Smooth muscle cell of the brain vasculature (primary cell): ENCODE data around the gene ANKMY1.
"Not testable (repeated sequence)": the region's sequence is repeated elsewhere in the genome, so short reads cannot be mapped to it uniquely, and the experiment has no call there.

ENCODE experiments used
- DNase-seq: peaks from one replicate; pipeline ENCODE4 v3.0.0-alpha.2; 2012; ENCODE audit warnings: low read depth, low spot score

Gene ANKMY1

GRCh38 chr2:240555541-240556250 lies 2.1 kb downstream of the ANKMY1 start:
- no peak for DNase-seq

- DNase-seq, result no peak
Measured at GRCh38 chr2:240554767-240555493, 2.9 kb downstream of the ANKMY1 start.

- DNase-seq, result no peak
Measured at GRCh38 chr2:240553956-240554480, 3.8 kb downstream of the ANKMY1 start.

DNA sequence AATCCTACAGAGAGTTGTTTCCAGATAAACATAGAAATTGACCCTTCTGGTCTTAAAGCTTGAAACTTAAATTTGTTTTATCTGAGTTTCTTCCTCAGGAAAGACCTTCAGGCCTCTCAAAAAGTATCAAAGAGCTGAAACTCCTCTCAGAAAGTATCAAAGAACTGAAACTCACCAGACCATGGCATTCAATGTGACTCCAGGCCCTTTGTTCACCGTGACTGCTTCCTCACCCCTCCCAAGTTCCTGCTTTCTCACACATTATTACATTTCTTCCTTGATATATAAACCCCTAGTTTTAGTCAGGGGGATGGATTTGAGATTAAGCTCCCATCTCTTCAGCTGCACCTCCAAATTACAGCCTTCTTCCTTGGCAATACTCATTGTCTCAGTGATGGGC lies 6.0 kb downstream of the ANKMY1 start:
- no peak for DNase-seq

GRCh38 chr2:240551288-240551687 lies 6.5 kb downstream of the ANKMY1 start:
- DNase-seq, result no peak

DNA sequence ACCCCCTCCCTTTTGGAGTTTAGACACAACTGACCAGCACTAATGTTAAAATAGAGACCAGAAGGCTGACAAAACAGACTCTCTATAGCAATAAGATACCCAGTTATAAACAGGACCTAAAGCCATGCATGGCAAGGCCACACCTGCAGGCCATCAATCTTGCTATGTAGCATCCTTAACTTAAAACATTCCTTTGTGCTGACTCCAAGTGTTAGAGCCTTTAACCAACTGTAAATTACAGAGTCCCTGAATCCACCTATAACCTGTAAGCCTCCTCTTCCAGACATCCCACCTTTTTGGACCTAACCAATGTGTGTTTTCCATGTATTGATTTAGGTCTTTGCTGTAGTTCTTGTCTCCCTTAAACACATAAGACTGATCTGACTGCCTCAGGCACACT lies 17.9 kb downstream of the ANKMY1 start:
- DNase-seq, result no peak

GRCh38 chr2:240539101-240539500 lies 18.7 kb downstream of the ANKMY1 start:
- not testable (repeated sequence) for DNase-seq

- no peak for DNase-seq
Measured at GRCh38 chr2:240538031-240538780, 19.6 kb downstream of the ANKMY1 start.

- no peak for DNase-seq
Measured at GRCh38 chr2:240532031-240532775, 25.6 kb downstream of the ANKMY1 start.

DNA sequence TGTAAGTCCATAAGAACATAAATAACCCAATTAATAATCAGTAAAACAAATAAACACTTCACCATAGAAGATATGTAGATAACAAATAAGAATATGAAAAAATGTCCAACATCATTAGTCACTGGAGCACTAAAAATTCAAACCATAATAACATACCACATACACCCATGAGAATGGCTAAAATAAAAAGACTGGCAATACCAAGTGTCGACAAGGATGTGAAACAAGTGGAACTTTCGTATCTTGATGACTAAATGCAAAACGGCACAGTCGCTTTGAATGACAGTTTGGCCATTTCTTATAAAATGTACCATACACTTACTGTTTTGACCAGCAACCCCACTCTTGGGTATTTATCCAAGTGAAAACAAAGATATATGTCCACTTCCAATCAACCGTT lies 26.8 kb downstream of the ANKMY1 start:
- no peak for DNase-seq

DNA sequence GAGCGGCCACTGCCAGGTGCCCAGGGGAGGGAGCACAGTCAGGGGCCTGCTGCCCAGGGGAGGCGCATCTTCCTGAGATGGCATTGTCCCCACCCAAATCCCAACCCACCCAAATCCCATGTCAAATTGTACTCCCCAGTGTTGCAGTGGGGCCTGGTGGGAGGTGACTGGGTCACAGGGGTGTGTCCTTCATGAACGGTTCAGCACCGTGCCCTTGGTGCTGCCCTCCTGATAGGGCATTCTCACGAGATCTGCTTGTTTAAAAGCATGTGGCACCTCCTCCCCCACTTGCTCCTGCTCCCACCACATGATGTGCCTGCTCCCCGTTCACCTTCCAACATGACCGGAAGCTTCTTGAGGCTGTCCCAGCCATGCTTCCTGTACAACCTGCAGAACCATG lies 27.6 kb downstream of the ANKMY1 start:
- no peak for DNase-seq

- no peak for DNase-seq
Measured at GRCh38 chr2:240529344-240529999, 28.3 kb downstream of the ANKMY1 start.

- no peak for DNase-seq
Measured at GRCh38 chr2:240528406-240529040, 29.3 kb downstream of the ANKMY1 start.

GRCh38 chr2:240527153-240527750 lies 30.5 kb downstream of the ANKMY1 start:
- no peak for DNase-seq

DNA sequence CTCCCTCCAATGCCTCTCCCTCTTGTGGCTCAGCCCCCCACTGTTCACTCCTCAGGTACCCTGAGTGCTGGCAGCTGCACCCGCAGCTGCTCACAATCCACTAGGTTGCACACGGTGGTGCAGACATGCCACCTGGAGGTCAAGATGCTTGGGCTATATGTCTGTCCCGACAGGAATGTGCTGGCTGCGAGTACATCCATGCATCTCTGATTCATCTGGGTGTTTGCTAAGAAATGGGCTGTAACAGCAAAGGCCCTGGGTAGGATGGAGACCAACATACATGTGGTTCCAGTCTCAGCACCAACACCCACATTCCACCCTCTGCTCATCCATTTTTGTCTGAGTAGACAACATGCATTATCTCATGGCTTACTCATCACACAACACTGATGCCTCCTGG lies 31.3 kb downstream of the ANKMY1 start:
- DNase-seq, result no peak

- DNase-seq, result no peak
Measured at GRCh38 chr2:240525802-240526201, 32.0 kb downstream of the ANKMY1 start.

DNA sequence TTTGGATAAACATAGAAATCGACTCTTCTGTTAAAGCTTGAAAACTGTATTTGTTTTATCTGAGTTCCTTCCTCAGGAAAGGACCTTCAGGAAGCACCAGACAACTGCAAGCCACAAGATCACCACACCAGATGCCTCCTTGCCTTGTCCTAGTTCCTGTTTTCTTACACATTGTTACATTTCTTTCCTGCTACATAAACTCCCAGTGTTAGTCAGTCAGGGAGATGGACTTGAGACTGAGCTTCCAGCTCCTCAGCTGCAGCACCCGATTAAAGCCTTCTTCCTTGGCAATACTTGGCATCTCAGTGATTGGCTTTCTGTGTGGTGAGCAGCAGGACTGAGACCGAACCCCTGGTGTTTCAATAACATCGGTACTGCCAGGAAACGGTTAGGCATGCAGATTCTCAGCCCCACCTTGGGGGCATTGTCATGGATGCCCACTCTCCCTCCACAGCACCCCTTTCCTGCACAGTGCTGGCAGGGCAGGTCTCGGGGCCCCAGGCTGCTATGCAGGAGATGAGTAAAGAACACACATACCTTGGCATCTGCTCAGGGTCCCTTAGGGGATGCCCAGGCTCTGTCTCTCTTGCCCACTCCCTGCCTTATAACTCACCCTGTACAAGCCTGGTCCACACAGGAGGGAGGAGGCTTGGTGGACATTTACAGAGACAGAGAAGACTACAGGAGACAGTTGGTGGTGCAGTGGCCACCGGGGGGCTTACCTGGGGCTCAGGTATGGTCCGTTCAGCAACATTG lies 32.6 kb downstream of the ANKMY1 start:
- DNase-seq, result no peak

DNA sequence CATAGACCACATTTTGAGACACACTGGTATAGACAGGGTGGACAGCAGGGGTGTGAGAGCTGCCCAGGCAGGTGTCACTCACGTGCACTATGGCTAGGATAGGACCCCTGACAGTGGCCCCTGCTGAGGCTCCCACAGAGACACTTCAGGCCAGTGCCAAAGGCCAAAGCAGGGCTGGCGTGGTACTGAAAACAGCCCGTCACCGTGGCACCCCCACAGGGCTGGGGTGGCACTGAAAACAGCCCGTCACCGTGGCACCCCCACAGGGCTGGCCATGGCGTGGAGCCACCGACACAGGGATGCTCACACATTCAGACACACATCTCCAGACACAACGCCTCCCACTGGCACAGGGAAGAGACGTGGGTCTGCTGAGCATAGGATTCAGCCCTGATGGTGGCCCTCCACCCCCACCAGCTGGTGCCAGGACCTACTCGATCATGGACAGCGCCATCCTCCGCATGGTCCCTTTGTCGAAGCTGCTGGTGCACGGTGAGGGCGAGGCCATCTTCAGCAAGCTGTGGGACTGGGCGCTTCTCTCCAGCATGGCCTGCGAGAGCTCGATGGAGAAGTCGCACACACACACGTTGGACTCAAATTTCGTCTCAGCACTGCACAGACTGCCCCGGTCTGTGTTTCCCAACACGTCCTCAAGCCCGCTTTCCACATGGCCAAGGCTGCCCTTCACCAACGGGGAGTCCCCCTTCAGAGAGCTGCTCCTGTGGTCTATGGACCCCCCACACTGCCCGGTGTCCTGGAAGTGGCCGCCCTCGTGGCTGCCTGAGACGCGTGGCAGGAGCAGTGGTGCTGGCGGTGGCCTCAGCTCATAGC lies 34.1 kb downstream of the ANKMY1 start:
- no peak for DNase-seq

GRCh38 chr2:240522406-240522805 lies 35.4 kb downstream of the ANKMY1 start:
- no peak for DNase-seq
